Stimulated activated CD8-positive, alpha-beta memory T cell treated with anti-CD3 and anti-CD28 coated beads, Interleukin-15, amount 100 ng/mL, for 48 hours (primary cell): ENCODE results near the gene SMPDL3A.

Experiments used
- DNase-seq, 2 donors: peaks; one replicate each; pipeline ENCODE4 v3.0.0-alpha.2; 2020; ENCODE audit warnings: low read depth in 2 of 2

SMPDL3A gene

GRCh38 chr6:122775975-122776374, 13.1 kb upstream of the SMPDL3A start:
- DNase-seq, result no peak

- DNase-seq, result no peak
Observed at GRCh38 chr6:122778302-122778701, 10.8 kb upstream of the SMPDL3A start.

GRCh38 chr6:122778985-122779661, 9.9 kb upstream of the SMPDL3A start:
- no peak for DNase-seq

GRCh38 chr6:122779667-122780066, 9.4 kb upstream of the SMPDL3A start, which contains the start of gene FABP7:
TSS of gene FABP7 (plus strand) at chr6:122779716. CDS start at chr6:122779795, 79 bp downstream.
- no peak for DNase-seq

- DNase-seq, result no peak
Observed at GRCh38 chr6:122780114-122780513, 8.9 kb upstream of the SMPDL3A start.

- no peak for DNase-seq
Observed at GRCh38 chr6:122781716-122782115, 7.3 kb upstream of the SMPDL3A start.

GRCh38 chr6:122783401-122783800, 5.7 kb upstream of the SMPDL3A start:
- no peak for DNase-seq

- no peak for DNase-seq
Observed at GRCh38 chr6:122785891-122786290, 3.2 kb upstream of the SMPDL3A start.

GRCh38 chr6:122787721-122788120, 1.3 kb upstream of the SMPDL3A start:
- DNase-seq, result no peak

- DNase-seq, result no peak
Observed at GRCh38 chr6:122788208-122788607, 850 bp upstream of the SMPDL3A start.

GRCh38 chr6:122788663-122789181, 336 bp upstream of the SMPDL3A start:
- no peak for DNase-seq

- DNase-seq, result no peak
Observed at GRCh38 chr6:122790028-122790422, 967 bp downstream of the SMPDL3A start.

GRCh38 chr6:122790423-122791309, 1.6 kb downstream of the SMPDL3A start:
- DNase-seq, result no peak

- DNase-seq, result no peak
Observed at GRCh38 chr6:122791310-122791679, 2.2 kb downstream of the SMPDL3A start.

- no peak for DNase-seq
Observed at GRCh38 chr6:122792766-122793165, 3.7 kb downstream of the SMPDL3A start.

- no peak for DNase-seq
Observed at GRCh38 chr6:122797537-122797936, 8.5 kb downstream of the SMPDL3A start.

- no peak for DNase-seq
Observed at GRCh38 chr6:122798099-122798641, 9.1 kb downstream of the SMPDL3A start.

- DNase-seq, result no peak
Observed at GRCh38 chr6:122799140-122799745, 10.2 kb downstream of the SMPDL3A start.

- no peak for DNase-seq
Observed at GRCh38 chr6:122799916-122800686, 11.0 kb downstream of the SMPDL3A start.

GRCh38 chr6:122800906-122801305, 11.8 kb downstream of the SMPDL3A start:
- no peak for DNase-seq

GRCh38 chr6:122801397-122801796, 12.3 kb downstream of the SMPDL3A start:
- no peak for DNase-seq
